Measurements from ENCODE around the gene AAK1. TPM values are rescaled to one million over a fixed set of nuclear protein-coding genes. Genes with fewer than 3 reads are reported as not detected.

The AAK1 gene
- total and polyA plus RNA-seq, 4 donors = 6.9 to 95.6 (median 51.0) TPM

DNA sequence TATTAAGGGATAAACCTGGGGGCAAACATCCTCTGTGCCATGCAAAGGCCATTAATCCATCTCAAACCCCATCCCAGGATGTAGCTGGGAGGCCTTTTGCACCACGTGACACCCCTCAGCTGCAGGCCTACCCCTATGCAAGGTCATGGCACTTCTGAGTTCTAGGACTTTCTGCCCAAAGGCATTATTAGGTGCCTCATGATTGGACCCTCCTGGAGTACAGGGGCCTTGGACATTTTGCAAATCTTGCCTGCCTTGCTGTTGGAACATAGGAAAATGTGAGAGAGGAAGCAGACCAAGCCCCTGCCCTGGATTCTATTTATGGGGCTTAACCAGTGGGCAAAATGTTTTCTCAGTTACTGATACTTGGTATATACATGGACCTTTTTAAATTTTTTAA, 162.1 kb downstream of the AAK1 start:
- Histone ChIP-seq H3K4me3 (ENCODE audit: low read length in 2 of 2) (no peak overlapping the region), H3K9me3 (ENCODE audit: control insufficient read depth, low read length) (no peaks in the 10 kb centered on the region), H3K27ac (ENCODE audit: low read depth in 1 of 2, low read length in 2 of 2) (no peak overlapping the region), H3K4me1 (ENCODE audit: control insufficient read depth in 1 of 2, insufficient read depth in 2 of 2, low read length in 2 of 2) (no peaks in the 10 kb centered on the region), H3K36me3 (ENCODE audit: control insufficient read depth in 1 of 2, insufficient read depth in 2 of 2, low read length in 1 of 2) (peaks cover under 1 to 3% of the 10 kb centered on the region in 2 donors), H3K27me3 (ENCODE audit: control insufficient read depth in 1 of 2, insufficient read depth in 2 of 2, low read length in 1 of 2) (no peaks in the 10 kb centered on the region)
- no peak for DNase-seq
- 95 to 100% methylated on average over 1 of the region's 1 CpG for WGBS, 2 donors
- ATAC-seq (ENCODE audit: low FRiP score) = no peak
- intact Hi-C loops (cut with DNase I) = no loop called here

- 71 to 85% methylated on average over 1 of the region's 1 CpG for WGBS, 2 donors
- Histone ChIP-seq H3K9me3 (ENCODE audit: control insufficient read depth, low read length) (no peaks in the 10 kb centered on the region), H3K4me1 (ENCODE audit: control insufficient read depth in 1 of 2, insufficient read depth in 2 of 2, low read length in 2 of 2) (no peaks in the 10 kb centered on the region), H3K27me3 (ENCODE audit: control insufficient read depth in 1 of 2, insufficient read depth in 2 of 2, low read length in 1 of 2) (no peaks in the 10 kb centered on the region), H3K27ac (ENCODE audit: low read depth in 1 of 2, low read length in 2 of 2) (no peak overlapping the region), H3K4me3 (ENCODE audit: low read length in 2 of 2) (no peak overlapping the region), H3K36me3 (ENCODE audit: control insufficient read depth in 1 of 2, insufficient read depth in 2 of 2, low read length in 1 of 2) (peaks cover 0 to 2% of the 10 kb centered on the region in 2 donors)
- ATAC-seq (ENCODE audit: low FRiP score) (no peak), DNase-seq (no peak)
- intact Hi-C loops (cut with DNase I) = no loop called here
Observed at GRCh38 chr2:69477627-69478026, 165.9 kb downstream of the AAK1 start.

DNA sequence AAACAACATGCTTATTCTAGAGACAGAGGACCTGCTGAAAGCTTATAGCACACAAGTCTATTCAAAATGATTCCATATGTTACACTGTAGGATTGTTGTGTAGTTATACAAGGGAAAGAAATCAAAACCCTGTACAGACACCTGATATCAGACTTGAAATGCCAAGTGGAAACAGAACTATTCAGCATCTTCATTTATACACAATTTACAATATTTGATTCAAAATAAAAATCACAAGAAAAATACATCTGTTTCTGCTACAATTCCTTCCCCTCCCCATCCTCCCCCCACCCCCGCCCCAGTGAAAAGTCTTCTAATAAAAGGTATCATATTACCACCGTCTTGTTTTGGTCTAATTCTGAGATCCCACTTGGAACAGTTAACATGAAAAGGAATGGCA, 168.9 kb downstream of the AAK1 start:
- 66 to 74% methylated on average over 2 of the region's 2 CpGs for WGBS, 2 donors
- DNase-seq (no peak), ATAC-seq (ENCODE audit: low FRiP score) (no peak)
- Histone ChIP-seq H3K4me3 (ENCODE audit: low read length in 2 of 2) (no peak overlapping the region), H3K36me3 (ENCODE audit: control insufficient read depth in 1 of 2, insufficient read depth in 2 of 2, low read length in 1 of 2) (no peaks in the 10 kb centered on the region), H3K4me1 (ENCODE audit: control insufficient read depth in 1 of 2, insufficient read depth in 2 of 2, low read length in 2 of 2) (peaks cover 0 to 1% of the 10 kb centered on the region in 2 donors), H3K27ac (ENCODE audit: low read depth in 1 of 2, low read length in 2 of 2) (no peak overlapping the region), H3K9me3 (ENCODE audit: control insufficient read depth, low read length) (no peaks in the 10 kb centered on the region), H3K27me3 (ENCODE audit: control insufficient read depth in 1 of 2, insufficient read depth in 2 of 2, low read length in 1 of 2) (no peaks in the 10 kb centered on the region)
- intact Hi-C loops (cut with DNase I) = no loop called here

DNA sequence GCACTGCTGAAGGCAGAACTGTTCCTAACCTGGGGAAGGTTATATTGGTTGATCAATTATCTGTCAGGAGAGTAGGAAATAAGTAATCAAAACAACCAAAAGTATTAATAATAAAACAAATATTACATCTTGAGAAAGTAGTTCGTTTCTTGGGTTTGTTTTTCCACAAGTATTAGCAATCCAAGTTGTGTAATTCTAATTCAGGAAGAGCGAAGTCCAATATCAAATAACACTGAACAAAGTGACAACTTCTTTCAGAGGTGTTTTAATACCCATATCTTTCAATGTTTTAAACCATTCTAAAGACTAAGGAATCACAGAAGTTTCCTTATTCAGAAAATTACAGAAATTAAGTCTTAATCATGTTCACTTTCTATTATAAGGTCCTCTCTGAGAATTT, 171.7 kb downstream of the AAK1 start:
- Histone ChIP-seq H3K4me3 (ENCODE audit: low read length in 2 of 2) (no peak overlapping the region), H3K4me1 (ENCODE audit: control insufficient read depth in 1 of 2, insufficient read depth in 2 of 2, low read length in 2 of 2) (peaks cover 0 to 4% of the 10 kb centered on the region in 2 donors), H3K27ac (ENCODE audit: low read depth in 1 of 2, low read length in 2 of 2) (no peak overlapping the region), H3K36me3 (ENCODE audit: control insufficient read depth in 1 of 2, insufficient read depth in 2 of 2, low read length in 1 of 2) (no peaks in the 10 kb centered on the region), H3K27me3 (ENCODE audit: control insufficient read depth in 1 of 2, insufficient read depth in 2 of 2, low read length in 1 of 2) (no peaks in the 10 kb centered on the region), H3K9me3 (ENCODE audit: control insufficient read depth, low read length) (no peaks in the 10 kb centered on the region)
- ATAC-seq (ENCODE audit: low FRiP score) (no peak), DNase-seq (no peak)
- WGBS, 2 donors = 29 to 41% methylated on average over 2 of the region's 2 CpGs
- intact Hi-C loops (cut with DNase I) = no loop called here

DNA sequence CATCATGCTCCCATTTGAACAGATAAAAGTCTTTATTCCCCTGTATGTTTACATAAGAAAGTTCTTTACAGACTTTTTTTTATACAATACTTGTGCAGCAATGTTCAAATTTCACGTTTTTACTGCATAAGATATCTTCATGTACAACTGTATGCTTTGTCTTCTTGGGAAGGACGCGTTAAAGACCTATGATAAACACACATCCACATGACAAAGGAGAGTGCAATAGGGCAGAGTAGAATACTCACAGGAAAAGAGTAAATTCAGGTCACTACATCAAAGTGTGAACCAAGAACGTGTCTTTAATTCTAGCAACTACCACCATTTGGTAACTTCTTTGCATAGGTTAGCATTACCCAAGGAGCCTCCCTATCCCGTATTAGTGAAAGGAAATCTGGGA, 172.6 kb downstream of the AAK1 start:
- intact Hi-C loops (cut with DNase I) = no loop called here
- Histone ChIP-seq H3K27me3 (ENCODE audit: control insufficient read depth in 1 of 2, insufficient read depth in 2 of 2, low read length in 1 of 2) (no peaks in the 10 kb centered on the region), H3K9me3 (ENCODE audit: control insufficient read depth, low read length) (no peaks in the 10 kb centered on the region), H3K27ac (ENCODE audit: low read depth in 1 of 2, low read length in 2 of 2) (no peak overlapping the region), H3K36me3 (ENCODE audit: control insufficient read depth in 1 of 2, insufficient read depth in 2 of 2, low read length in 1 of 2) (no peaks in the 10 kb centered on the region), H3K4me3 (ENCODE audit: low read length in 2 of 2) (no peak overlapping the region), H3K4me1 (ENCODE audit: control insufficient read depth in 1 of 2, insufficient read depth in 2 of 2, low read length in 2 of 2) (peaks cover 0 to 4% of the 10 kb centered on the region in 2 donors)
- no peak for ATAC-seq (ENCODE audit: low FRiP score)
- DNase-seq = no peak
- 37 to 46% methylated on average over 5 of the region's 5 CpGs for WGBS, 2 donors

DNA sequence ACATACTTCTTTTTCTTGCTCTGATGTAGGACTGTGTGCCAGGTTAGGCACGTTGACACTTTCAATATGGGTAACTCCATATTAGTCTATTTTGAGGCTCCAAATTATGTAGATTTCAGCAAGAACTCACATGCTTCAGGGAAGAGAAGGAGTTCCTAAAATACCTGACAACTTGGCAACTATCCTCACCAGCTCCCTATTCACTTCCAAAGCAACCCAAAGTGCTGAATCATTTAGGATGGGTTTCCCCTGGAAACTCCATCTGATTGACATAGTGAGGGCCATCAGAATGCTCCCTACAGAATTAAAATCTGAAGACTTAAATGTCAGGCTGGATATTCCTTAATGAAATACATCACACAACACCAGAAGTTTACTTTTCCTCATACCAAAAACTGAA, 173.8 kb downstream of the AAK1 start:
- no peak for ATAC-seq (ENCODE audit: low FRiP score)

DNA sequence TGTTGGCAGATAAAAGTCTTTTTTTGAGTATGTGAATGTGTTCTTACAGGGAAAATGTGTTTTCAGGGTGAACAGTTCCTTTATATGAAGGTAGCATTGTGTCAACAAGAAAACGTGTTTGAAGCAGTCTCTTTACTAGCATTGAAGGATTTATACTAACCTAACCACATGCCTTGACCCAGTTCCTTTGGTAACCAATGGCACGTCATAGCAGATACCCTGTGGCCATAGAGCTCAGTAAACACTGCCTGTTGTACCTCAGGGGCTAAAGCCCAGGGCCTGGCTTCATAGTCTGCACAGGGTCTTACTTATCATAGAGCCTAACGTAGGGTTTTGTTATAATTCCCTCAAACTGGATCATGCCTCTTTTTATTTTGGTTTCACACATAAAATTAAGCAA, 174.2 kb downstream of the AAK1 start:
- ATAC-seq (ENCODE audit: low FRiP score) = no peak
- WGBS, 2 donors = 61 to 72% methylated on average over 3 of the region's 3 CpGs
- no peaks in the 10 kb centered on the region for H3K9me3 ChIP-seq (ENCODE audit: control insufficient read depth, low read length)
- H3K27me3 ChIP-seq (ENCODE audit: control insufficient read depth in 1 of 2, insufficient read depth in 2 of 2, low read length in 1 of 2) = no peaks in the 10 kb centered on the region
- peaks cover 0 to 4% of the 10 kb centered on the region in 2 donors for H3K4me1 ChIP-seq (ENCODE audit: control insufficient read depth in 1 of 2, insufficient read depth in 2 of 2, low read length in 2 of 2)
- no peak overlapping the region for H3K4me3 ChIP-seq (ENCODE audit: low read length in 2 of 2)
- DNase-seq = no peak
- intact Hi-C loops (cut with DNase I) = no loop called here
- peaks cover 0 to 2% of the 10 kb centered on the region in 2 donors for H3K36me3 ChIP-seq (ENCODE audit: control insufficient read depth in 1 of 2, insufficient read depth in 2 of 2, low read length in 1 of 2)
- H3K27ac ChIP-seq (ENCODE audit: low read depth in 1 of 2, low read length in 2 of 2) = peak overlapping the region in 1 of 2 donors; percentile 48

More for the DNA sequence above, 173.8 kb downstream of the AAK1 start:
- H3K4me3 ChIP-seq (ENCODE audit: low read length in 2 of 2) = no peak overlapping the region
- intact Hi-C loops (cut with DNase I) = no loop called here
- no peak for DNase-seq
- peaks cover 0 to 4% of the 10 kb centered on the region in 2 donors for H3K4me1 ChIP-seq (ENCODE audit: control insufficient read depth in 1 of 2, insufficient read depth in 2 of 2, low read length in 2 of 2)
- H3K9me3 ChIP-seq (ENCODE audit: control insufficient read depth, low read length) = no peaks in the 10 kb centered on the region
- no peaks in the 10 kb centered on the region for H3K36me3 ChIP-seq (ENCODE audit: control insufficient read depth in 1 of 2, insufficient read depth in 2 of 2, low read length in 1 of 2)
- H3K27me3 ChIP-seq (ENCODE audit: control insufficient read depth in 1 of 2, insufficient read depth in 2 of 2, low read length in 1 of 2) = no peaks in the 10 kb centered on the region
- H3K27ac ChIP-seq (ENCODE audit: low read depth in 1 of 2, low read length in 2 of 2) = no peak overlapping the region
- 20 to 32% methylated on average over 1 of the region's 1 CpG for WGBS, 2 donors

- Histone ChIP-seq H3K4me3 (ENCODE audit: low read length in 2 of 2) (no peak overlapping the region), H3K36me3 (ENCODE audit: control insufficient read depth in 1 of 2, insufficient read depth in 2 of 2, low read length in 1 of 2) (peaks cover 0 to 2% of the 10 kb centered on the region in 2 donors), H3K4me1 (ENCODE audit: control insufficient read depth in 1 of 2, insufficient read depth in 2 of 2, low read length in 2 of 2) (peaks cover 0 to 4% of the 10 kb centered on the region in 2 donors), H3K27me3 (ENCODE audit: control insufficient read depth in 1 of 2, insufficient read depth in 2 of 2, low read length in 1 of 2) (no peaks in the 10 kb centered on the region), H3K9me3 (ENCODE audit: control insufficient read depth, low read length) (no peaks in the 10 kb centered on the region), H3K27ac (ENCODE audit: low read depth in 1 of 2, low read length in 2 of 2) (no peak overlapping the region)
- ATAC-seq (ENCODE audit: low FRiP score) (no peak), DNase-seq (no peak)
- intact Hi-C loops (cut with DNase I) = no loop called here
- WGBS, 2 donors = 94 to 96% methylated on average over 8 of the region's 8 CpGs
Observed at GRCh38 chr2:69466728-69467127, 176.8 kb downstream of the AAK1 start.

DNA sequence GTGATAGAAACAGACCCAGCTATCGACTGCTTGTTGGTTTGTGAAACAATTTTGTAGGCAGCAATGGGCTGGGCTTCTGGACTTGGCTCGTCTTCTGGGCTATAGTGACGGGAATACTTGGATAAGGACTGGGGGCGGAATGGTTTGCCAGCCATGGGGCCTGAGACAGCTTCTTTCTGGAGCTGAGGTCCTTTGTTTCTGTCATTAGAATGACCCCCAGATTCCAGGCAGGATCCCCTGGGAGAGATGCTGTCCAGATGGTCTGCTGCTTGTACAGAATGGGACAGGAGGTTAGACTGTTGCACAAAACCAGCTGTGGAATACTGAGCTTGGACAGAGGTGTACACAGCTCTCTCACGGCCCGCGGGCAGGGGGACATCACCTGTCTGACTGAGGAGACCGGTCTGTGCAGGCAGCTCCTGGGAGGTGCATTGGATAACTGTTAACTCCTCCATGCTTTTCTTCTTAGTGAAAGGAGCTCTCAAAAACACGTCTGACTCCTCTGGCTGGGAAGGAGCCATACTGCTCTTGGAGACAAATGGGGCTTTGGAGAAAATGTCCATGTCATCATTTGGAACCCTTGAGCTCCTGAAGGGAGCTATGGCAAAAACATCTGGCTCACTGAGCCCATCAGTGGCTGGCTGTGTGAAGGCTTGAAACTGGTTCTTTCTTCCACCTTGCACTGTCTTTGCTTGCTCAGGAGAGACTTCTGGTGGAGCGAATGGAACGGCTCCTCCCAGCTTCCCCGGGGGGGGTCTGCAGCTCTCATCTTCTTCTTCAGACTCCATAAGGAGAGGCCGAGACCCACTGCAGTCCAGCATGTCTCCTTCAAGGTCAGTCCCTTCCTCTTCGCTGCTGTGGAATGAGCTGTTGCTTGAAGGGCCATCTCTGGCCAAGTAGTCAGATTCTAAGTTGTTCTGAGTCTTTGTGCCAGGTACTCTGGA, 177.8 kb downstream of the AAK1 start:
- 84 to 86% methylated on average over 14 of the region's 14 CpGs for WGBS, 2 donors
- peaks cover 0 to 6% of the 10 kb centered on the region in 2 donors for H3K4me1 ChIP-seq (ENCODE audit: control insufficient read depth in 1 of 2, insufficient read depth in 2 of 2, low read length in 2 of 2)
- DNase-seq (peak in 1 of 2 donors; percentile 54), ATAC-seq (ENCODE audit: low FRiP score) (peak; percentile 73)
- H3K27ac ChIP-seq (ENCODE audit: low read depth in 1 of 2, low read length in 2 of 2) = no peak overlapping the region
- H3K27me3 ChIP-seq (ENCODE audit: control insufficient read depth in 1 of 2, insufficient read depth in 2 of 2, low read length in 1 of 2) = no peaks in the 10 kb centered on the region
- no peak overlapping the region for H3K4me3 ChIP-seq (ENCODE audit: low read length in 2 of 2)
- no peaks in the 10 kb centered on the region for H3K9me3 ChIP-seq (ENCODE audit: control insufficient read depth, low read length)
- intact Hi-C loops (cut with DNase I) = no loop called here
- H3K36me3 ChIP-seq (ENCODE audit: control insufficient read depth in 1 of 2, insufficient read depth in 2 of 2, low read length in 1 of 2) = peaks cover 0 to 2% of the 10 kb centered on the region in 2 donors
